ENCODE data around the gene ISG15.
"Not testable (repeated sequence)": the region's sequence is repeated elsewhere in the genome, so short reads cannot be mapped to it uniquely, and the experiment has no call there.

The ISG15 gene

GRCh38 chr1:992362-992761, 20.9 kb upstream of the ISG15 start:
- DNase-seq (ENCODE audit: extremely low read depth in 1 of 2, low read depth in 1 of 2) = no peak

- DNase-seq (ENCODE audit: extremely low read depth in 1 of 2, low read depth in 1 of 2) = no peak
These were observed 19.8 kb upstream of the ISG15 start for GRCh38 chr1:993379-993995.

GRCh38 chr1:994546-994945, 18.8 kb upstream of the ISG15 start:
- not testable (repeated sequence) for DNase-seq (ENCODE audit: extremely low read depth in 1 of 2, low read depth in 1 of 2)

DNA sequence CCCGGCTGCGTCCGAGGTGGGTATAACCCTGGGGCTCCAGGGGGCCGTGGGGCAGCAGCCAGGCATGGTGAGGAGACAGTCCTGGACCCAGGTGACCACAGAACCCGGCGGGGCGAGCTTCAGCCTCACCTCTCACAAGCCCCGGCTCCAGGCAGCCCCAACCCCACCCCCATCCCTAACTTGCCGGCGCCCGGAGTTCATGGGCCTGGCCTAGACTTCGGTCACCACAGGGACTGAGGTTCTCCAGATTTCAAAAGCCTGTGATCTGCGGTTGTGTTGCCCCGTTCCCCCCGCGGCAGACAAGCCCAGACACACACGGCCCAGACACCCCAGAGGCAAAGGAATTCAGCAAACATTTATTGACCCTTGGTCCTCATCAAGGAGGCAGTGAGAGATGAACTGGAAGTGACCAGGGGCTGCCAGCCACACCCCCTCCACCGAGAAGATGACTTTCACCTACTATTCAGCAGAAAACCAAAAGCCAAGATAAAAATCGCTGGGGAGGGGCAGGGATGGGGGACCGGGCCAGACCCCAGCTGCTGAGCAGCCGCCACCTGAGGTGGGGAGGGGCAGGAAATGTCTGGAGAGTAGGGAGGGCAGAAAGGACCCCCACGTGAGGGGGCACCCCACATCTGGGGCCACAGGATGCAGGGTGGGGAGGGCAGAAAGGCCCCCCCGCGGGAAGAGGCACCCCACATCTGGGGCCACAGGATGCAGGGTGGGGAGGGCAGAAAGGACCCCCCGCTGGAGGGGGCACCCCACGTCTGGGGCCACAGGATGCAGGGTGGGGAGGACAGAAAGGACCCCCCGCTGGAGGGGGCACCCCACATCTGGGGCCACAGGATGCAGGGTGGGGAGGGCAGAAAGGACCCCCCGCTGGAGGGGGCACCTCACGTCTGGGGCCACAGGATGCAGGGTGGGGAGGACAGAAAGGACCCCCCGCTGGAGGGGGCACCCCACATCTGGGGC, 17.3 kb upstream of the ISG15 start:
- no peak for DNase-seq (ENCODE audit: extremely low read depth in 1 of 2, low read depth in 1 of 2)

DNA sequence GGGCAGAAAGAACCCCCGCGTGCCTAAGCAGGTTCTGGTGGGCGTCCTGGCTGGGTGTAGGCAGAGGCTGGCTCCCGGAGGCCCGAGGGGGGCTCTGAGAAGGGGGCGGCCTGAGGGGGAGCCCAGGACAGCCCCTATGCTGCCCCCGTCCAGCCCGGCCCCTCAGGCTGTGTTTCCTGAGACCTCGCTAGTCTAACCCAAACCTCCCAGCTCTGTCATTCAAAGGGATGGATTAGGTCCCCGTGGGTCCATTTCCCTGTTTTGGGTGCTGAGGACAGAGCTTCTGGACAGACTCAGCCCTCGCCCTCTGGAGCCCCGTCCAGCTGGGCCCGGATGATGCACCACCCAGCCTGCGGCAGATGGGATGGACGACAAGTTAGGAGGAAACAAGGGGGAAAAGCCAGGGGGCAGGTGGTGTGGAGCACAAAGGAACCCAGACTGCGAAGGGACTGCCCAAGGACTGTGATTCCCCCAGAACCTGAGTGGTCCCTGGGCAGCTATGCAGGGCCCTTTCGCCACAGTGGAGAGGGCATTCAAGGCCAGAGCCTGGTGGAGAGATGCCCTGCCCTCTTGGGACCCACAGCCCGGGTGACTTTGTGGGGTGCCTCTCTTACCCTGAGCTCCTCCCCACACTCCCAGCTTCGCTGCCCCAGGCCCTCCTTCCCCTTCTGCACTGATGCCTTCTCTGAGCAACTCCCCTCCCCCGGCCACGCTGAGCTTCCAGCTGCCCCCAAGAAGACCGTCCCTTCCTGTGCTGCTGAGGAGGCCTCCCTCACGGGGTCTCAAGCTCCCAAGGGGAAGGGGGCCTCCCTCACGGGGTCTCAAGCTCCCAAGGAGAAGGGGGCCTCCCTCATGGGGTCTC, 16.2 kb upstream of the ISG15 start:
- no peak for DNase-seq (ENCODE audit: extremely low read depth in 1 of 2, low read depth in 1 of 2)

- DNase-seq (ENCODE audit: extremely low read depth in 1 of 2, low read depth in 1 of 2) = no peak
These were observed 15.6 kb upstream of the ISG15 start for GRCh38 chr1:997713-997992.

DNA sequence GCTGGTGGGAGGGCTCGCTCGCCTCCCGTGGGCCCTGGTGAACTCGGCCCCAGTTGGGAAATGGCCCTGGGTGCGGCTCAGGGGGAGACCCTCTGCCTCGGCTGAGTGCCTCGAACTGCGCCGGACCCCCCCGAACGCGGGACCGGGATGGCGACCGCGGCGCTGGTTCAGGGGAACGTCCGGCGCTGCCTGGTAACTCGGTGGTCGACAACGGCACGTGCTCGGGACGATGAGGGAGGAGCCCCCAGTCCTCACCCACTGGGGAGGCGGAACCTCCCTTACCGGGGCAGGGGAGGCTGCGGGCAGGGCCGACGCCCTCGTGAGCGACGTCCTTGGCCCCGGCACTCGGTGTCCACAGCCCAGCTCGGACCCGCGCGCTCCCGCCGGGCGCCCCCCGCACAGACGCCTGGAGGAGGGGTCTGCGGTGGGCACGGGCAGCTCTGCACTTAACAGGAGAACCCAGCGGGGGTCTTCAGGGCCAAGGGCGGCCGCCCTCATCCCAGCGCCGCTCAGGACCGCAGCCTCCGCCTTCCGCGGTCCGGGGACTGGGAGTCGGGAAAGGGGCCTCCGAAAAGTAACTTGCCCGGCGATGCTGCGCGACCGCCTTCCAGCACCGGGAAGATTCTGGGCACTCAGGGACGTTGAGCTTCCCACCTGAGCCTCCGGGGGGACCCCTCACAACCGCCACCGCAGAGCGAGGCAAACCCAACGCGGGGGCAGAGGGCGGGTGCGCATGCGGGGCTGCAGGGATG, 15.1 kb upstream of the ISG15 start:
- no peak for DNase-seq (ENCODE audit: extremely low read depth in 1 of 2, low read depth in 1 of 2)

GRCh38 chr1:998745-998994, 14.6 kb upstream of the ISG15 start:
- no peak for DNase-seq (ENCODE audit: extremely low read depth in 1 of 2, low read depth in 1 of 2)

- DNase-seq (ENCODE audit: extremely low read depth in 1 of 2, low read depth in 1 of 2) = no peak
These were observed 14.1 kb upstream of the ISG15 start for GRCh38 chr1:998995-999724.

GRCh38 chr1:999725-1000356, 13.5 kb upstream of the ISG15 start, which contains the start of gene HES4:
TSS of gene HES4 (minus strand) at chr1:1000097. CDS start at chr1:999973, 124 bp downstream.
- DNase-seq (ENCODE audit: extremely low read depth in 1 of 2, low read depth in 1 of 2) = peak in 1 of 2 donors; percentile 48

GRCh38 chr1:1000357-1001056, 12.8 kb upstream of the ISG15 start:
- no peak for DNase-seq (ENCODE audit: extremely low read depth in 1 of 2, low read depth in 1 of 2)

- DNase-seq (ENCODE audit: extremely low read depth in 1 of 2, low read depth in 1 of 2) = no peak
These were observed 12.1 kb upstream of the ISG15 start for GRCh38 chr1:1001057-1001783.

- no peak for DNase-seq (ENCODE audit: extremely low read depth in 1 of 2, low read depth in 1 of 2)
These were observed 9.5 kb upstream of the ISG15 start for GRCh38 chr1:1003618-1004419.

- DNase-seq (ENCODE audit: extremely low read depth in 1 of 2, low read depth in 1 of 2) = no peak
These were observed 8.9 kb upstream of the ISG15 start for GRCh38 chr1:1004420-1004779.

DNA sequence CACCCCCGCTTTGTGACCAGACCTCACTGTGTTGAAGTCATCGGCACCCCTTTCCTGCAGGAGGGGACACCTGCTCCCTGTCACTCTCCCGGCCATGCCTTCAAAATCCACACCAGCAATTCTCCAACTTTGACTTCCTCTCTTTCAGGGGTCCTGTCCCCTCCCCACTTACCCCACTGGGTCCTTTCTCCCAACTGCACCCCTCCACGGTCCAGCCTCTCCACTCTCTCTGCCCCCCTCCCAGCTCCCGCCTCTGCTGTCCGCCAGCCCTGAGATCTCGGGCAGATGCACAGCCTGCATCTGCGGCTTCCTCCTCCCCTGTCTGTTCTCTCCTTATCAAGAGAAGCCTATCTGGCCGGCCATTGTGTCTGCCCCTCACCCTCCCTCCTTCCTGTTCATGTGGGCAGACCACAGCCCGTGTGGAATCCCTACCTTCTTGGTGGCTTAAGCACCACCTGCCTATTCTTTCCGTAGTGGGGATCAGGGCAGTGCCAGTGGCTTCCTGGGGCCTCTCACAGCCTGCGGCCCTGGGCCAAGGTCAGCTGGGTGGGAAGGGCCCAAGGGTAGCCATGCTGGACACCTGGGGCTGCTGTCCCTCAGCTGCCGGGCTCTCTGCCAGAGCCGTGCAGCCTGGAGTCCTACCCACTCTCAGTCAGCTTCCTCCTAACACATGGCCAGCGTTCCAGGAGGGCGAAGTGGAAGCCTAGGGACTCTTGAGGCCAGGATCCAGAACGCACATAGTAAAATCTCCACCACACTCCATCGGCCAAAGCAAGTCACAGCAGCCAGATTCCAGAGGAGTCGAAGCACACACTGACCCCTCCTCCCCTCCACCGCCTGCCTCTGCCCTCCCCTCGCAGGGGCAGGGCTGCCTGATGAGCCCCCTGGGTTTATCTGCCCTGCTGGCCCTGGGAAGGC, 8.3 kb upstream of the ISG15 start:
- no peak for DNase-seq (ENCODE audit: extremely low read depth in 1 of 2, low read depth in 1 of 2)

DNA sequence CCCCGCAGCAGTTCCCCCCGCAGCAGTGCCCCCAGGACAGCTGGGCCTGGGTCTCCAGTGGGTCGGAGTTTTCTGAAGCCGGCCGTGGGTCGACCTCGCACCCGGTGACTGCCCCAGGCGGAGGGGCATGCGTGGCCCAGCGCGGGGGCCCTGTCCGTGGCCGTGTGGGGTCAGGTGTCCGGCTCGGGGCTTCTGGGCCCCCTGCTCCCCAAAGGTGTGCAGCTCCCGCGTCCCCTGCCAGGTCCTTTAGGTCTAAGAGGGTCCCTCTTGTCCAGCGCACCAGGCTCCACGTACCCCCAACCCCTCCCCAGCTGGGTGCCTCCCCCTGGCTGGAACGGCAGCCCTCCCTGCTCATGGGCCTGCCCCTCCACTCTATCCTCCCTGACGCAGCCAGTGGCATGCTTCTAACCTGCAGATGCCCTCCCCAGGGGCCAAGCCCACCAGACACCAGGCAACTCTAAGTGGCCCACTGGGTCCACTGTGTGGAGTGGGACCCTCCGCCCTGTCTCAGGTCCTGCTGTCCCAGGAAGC, 7.5 kb upstream of the ISG15 start:
- no peak for DNase-seq (ENCODE audit: extremely low read depth in 1 of 2, low read depth in 1 of 2)

All from stimulated activated CD8-positive, alpha-beta memory T cell treated with anti-CD3 and anti-CD28 coated beads, Interleukin-7, amount 100 ng/mL, for 48 hours (primary cell).